H4 (cell line): ENCODE measurements around the gene MRPS35. TPM values are rescaled to one million over a fixed set of nuclear protein-coding genes. Genes with fewer than 3 reads are reported as not detected.
"Not testable (repeated sequence)": the region's sequence is repeated elsewhere in the genome, so short reads cannot be mapped to it uniquely, and the experiment has no call there.

Source experiments
- DNase-seq: peaks from one replicate; pipeline ENCODE4 v3.0.0-alpha.2; 2015; ENCODE audit warnings: low spot score
- total RNA-seq: library from RNA; depleted of rRNA; stranded (reverse); fragments of >200 nt; shearing (Covaris generic); gene quantifications from 2 replicates; pipeline ENCODE4 v1.2.3, GENCODE V29; 2014

MRPS35 gene
- total RNA-seq, 1 experiment from 2014 or later: 105 TPM

GRCh38 chr12:27709212-27709931 is 1.3 kb upstream of the MRPS35 start:
- no peak for DNase-seq

DNA sequence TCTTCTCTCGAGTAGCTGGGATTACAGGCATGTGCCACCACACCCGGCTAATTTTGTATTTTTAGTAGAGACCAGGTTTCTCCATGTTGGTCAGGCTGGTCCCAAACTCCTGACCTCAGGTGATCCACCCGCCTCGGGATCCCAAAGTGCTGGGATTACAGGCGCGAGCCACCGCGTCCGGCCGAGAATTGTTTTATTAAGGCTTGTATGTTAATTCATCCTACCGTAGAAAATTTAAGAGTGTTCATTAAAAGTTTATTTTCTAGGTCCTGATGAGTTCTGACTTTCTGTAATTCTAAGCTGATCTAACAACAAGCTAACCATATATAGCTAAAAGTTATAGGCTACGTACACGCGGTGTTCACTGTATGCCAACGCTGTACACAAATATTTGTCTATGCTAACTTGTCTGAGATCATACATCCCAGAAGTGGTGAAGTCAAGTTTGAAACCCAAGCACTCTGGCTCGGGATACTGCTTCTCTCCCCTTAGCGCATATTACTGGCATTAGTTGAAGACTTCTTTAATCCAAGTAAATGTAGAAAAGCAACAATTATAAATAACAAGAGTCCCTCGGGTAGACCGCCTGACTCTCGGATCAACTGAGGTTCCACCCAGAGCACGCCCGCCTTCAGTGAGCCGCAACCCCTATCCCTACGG is 570 bp upstream of the MRPS35 start:
- no peak for DNase-seq

- no peak for DNase-seq
Observed at GRCh38 chr12:27711317-27711682, 668 bp downstream of the MRPS35 start.

- DNase-seq: no peak
Observed at GRCh38 chr12:27711967-27712366, 1.3 kb downstream of the MRPS35 start.

GRCh38 chr12:27723212-27723611 is 12.6 kb downstream of the MRPS35 start:
- DNase-seq: no peak

DNA sequence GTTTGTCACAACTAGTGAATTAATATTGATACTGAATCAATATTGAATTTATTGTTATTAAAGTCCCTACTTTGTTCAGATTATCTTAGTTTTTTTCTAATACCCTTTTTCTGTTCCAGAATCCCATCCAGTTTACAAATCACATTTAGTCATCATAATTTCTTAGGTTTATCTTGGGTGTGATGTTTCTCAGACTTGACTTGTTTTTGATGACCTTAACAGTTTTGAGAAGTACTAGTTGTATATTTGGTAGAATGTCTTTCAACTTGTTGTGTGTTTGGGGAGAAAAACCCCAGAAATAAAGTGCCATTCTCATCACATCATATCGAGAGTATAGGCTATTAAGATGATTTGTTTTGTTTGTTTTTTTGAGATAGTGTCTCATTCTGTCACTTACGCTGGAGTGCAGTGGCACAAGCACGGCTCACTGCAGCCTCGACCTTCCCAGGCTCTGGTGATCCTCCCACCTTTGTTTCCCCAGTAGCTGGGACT is 19.5 kb downstream of the MRPS35 start:
- DNase-seq: no peak

- peak; percentile 10 for DNase-seq
Observed at GRCh38 chr12:27732281-27732680, 21.6 kb downstream of the MRPS35 start.

- DNase-seq: peak; percentile 8
Observed at GRCh38 chr12:27733052-27733656, 22.5 kb downstream of the MRPS35 start.

- DNase-seq: no peak
Observed at GRCh38 chr12:27733791-27734190, 23.2 kb downstream of the MRPS35 start.

GRCh38 chr12:27734321-27734720 is 23.7 kb downstream of the MRPS35 start:
- not testable (repeated sequence) for DNase-seq

DNA sequence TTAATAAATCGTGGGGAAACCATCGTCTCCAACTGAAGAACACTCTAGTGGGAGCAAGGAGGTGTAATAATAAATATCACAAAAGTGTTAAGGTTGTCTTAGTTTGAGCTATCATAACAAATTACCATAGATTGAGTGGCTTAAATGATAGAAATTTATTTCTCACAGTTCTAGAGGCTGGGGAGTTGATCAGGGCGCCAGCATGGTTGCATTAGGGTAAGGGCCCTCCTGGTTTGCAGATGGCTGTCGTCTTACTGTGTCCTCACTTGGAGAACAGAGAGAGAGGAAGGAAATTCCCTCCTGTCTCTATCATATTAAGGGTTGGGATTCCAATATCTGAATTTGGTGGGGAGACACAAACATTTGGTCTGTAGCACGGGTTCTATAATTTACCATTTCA is 33.0 kb downstream of the MRPS35 start:
- DNase-seq: no peak

DNA sequence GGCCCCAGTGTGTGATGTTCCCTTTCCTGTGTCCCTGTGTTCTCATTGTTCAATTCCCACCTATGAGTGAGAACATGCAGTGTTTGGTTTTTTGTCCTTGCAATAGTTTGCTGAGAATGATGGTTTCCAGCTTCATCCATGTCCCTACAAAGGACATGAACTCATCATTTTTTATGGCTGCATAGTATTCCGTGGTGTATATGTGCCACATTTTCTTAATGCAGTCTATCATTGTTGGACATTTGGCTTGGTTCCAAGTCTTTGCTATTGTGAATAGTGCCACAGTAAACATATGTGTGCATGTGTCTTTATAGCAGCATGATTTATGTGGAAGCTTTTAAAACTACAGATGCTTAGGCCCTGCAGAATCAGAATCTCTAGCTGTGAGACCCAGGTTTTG is 35.1 kb downstream of the MRPS35 start:
- not testable (repeated sequence) for DNase-seq

GRCh38 chr12:27747111-27747820 is 36.6 kb downstream of the MRPS35 start:
- no peak for DNase-seq

DNA sequence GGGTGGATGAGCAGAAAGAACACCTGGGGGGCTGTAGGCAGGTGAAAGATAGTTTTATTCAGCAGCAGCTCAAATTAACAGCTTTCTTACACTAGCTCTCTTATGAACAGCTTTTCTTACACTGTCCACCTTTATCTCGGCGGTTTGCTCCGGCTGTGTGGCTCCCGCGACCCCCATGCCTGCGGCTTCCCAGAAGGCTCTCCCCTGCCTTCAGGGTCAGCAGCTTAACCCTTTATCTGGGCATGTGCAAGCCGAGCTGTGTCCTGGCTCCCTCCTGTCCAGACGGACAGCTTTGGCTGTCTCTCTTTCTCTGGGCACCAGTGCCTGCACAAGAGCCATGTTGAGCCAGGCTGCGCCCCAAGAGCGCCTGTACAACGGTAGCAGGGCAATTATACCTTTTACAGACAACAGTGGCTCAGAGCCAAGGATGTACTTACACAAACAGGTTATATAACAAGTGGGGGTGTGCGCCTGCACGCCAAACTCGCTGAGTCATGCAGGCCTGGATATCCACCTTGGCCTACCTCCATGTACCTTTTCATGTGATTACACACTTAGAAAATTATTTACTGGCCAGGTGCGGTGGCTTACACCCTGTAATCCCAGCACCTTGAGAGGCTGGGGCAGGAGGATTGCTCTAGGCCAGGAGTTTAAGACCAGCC is 40.9 kb downstream of the MRPS35 start:
- DNase-seq: no peak

- no peak for DNase-seq
Observed at GRCh38 chr12:27754795-27755194, 44.2 kb downstream of the MRPS35 start.

GRCh38 chr12:27756670-27757195 is 46.1 kb downstream of the MRPS35 start:
- DNase-seq: no peak

- DNase-seq: peak; percentile 14
Observed at GRCh38 chr12:27762757-27763156, 52.1 kb downstream of the MRPS35 start.

DNA sequence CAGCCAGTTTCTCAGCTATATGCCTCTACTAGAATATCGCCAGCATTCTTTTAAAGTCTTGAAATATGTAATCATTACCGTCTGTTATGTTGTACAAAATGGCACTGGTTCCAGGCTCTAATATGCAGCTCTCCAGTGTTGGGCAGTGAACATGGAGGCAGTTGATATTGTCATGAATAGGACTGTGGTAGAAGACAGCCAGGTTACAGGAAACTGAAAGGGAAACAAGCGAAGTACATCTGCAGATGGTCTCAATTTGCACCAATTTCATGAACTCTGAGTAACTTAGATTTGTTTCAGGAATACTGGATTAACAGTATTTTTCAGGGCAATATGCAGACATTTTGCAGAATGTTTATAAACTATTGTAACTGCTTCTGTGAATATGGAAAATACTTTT is 56.0 kb downstream of the MRPS35 start:
- DNase-seq: no peak

DNA sequence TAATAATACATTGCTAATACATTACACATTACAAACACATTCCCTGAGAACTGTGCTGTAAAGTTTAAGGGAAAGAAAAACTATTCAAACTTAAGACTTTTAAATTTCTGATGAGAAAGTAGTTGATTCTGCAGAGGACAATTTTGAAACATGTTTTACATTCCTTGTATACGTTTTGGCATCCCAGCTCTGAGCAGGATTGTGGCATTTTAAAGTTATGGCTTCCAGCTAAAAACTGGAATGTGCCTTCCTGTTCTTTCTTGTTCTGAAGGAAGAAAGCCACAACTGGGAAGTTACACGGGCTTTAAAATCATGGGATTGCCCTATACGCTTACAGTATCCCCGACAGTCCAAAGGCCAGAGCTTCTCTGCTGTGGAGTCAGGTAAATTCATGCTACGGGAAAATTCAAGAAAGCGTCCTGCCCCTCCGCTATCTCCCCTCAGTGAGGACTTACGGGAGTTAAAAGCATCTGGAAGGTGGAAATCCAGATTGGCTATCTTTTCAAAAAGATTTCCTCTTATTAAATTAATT is 58.6 kb downstream of the MRPS35 start:
- DNase-seq: no peak

DNA sequence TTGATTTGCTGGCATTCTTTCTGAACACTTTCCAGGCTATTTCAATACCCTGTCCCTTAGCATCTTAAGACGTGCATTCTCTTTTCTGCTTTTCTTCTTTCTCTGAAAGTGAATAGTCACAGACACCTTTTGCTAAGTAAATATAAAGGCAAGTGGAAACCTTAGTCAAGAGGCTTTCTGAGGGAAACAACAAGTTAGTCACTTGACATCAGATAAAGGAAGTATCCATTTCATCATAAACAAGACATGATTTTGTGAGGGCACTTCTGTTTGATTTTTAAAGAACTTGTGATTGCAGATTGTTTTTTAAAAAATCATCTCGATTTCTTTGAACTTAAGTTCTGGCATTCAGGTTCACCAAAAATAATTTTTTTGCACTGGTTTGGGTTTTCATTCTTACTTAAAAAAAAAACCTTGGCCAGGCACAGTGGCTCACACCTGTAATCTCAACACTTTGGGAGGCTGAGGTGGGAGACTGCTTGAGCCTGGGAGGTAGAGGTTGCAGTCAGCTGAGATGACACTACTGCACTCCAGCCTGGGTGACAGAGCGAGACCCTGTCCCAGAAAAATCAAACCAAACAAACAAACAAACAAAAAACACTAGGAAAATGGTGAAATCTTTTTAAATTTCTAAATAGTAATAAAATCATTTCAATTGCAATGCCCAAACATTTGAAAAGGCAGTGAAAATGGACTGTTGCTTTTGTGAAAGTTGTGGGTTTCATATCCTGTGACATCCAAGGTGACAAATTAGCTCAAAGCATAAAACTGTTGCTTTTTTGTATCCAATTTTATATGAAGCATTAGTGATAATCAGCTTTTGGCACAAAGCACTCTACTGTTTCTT is 61.1 kb downstream of the MRPS35 start:
- no peak for DNase-seq
